ENCODE results near the gene SUPT3H.

Gene SUPT3H

DNA sequence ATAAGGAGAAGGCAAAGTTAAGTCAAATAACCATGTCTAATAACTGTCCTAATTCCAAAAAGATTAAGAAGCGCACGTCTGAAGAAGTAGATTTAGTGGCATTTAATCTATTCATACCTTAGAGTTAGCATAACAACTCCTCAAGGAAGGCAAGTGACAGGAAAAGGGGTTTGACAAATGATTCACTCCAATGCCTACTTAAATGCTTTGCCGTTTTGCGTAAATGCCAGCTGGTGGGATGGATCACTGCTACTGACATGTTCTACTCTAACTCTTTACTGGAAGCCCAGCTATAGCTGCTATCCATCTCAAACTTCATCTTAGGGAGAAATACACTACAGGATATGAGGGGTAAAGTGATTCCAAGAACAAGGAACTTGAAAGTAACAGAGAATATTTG lies 396.9 kb downstream of the SUPT3H start:
- TF ChIP-seq, protein P1, sequence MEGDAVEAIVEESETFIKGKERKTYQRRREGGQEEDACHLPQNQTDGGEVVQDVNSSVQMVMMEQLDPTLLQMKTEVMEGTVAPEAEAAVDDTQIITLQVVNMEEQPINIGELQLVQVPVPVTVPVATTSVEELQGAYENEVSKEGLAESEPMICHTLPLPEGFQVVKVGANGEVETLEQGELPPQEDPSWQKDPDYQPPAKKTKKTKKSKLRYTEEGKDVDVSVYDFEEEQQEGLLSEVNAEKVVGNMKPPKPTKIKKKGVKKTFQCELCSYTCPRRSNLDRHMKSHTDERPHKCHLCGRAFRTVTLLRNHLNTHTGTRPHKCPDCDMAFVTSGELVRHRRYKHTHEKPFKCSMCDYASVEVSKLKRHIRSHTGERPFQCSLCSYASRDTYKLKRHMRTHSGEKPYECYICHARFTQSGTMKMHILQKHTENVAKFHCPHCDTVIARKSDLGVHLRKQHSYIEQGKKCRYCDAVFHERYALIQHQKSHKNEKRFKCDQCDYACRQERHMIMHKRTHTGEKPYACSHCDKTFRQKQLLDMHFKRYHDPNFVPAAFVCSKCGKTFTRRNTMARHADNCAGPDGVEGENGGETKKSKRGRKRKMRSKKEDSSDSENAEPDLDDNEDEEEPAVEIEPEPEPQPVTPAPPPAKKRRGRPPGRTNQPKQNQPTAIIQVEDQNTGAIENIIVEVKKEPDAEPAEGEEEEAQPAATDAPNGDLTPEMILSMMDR (conservative IDR thresholded peaks at IDR 0.05) = no peak
- no peak for TF ChIP-seq ZFX (IDR thresholded peaks at IDR 0.05)
- H3K27ac ChIP-seq = no peak overlapping the region

GRCh38 chr6:44976677-44977641 lies 400.8 kb downstream of the SUPT3H start:
- H3K27ac ChIP-seq = no peak overlapping the region

DNA sequence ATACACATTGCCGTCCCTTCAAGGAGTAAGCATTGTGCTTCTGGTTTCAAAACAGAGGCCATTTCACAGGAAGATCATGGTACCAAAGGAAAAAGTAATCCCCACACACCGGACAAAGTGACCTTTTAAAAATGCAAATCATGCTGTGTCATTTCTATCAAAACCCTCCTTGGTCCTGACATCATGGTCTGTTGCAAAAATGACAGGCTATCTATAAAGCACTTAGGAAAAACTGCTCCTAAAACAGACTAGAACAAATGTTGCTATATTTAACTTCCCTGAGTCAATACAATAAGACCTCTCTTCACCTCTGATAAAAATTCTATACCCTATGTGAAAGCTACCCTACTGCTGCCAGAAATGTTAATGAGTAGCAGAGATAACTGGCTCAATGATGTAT lies 403.2 kb downstream of the SUPT3H start:
- no peak overlapping the region for H3K27ac ChIP-seq
- no peak for TF ChIP-seq ZFX (IDR thresholded peaks at IDR 0.05)
- TF ChIP-seq, protein P1 (conservative IDR thresholded peaks at IDR 0.05) = no peak

More at GRCh38 chr6:44976677-44977641, 400.8 kb downstream of the SUPT3H start:
- TF ChIP-seq, protein P1 (conservative IDR thresholded peaks at IDR 0.05) = no peak
- no peak for TF ChIP-seq ZFX (IDR thresholded peaks at IDR 0.05)

DNA sequence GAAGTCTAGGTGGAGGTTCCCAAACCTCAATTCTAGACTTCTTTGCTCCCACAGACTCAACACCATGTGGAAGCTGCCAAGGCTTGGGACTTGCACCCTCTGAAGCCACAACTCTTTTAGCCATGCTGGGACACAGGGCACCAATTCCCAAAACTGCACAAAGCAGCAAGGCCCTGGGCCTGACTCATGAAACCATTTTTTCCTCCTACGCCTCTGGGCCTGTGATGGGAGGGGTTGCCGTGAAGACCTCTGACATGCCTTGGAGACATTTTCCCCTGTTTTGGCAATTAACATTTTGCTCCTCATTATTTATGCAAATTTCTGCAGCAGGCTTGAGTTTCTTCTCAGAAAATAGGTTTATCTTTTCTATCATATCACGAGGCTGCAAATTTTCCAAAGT lies 405.0 kb downstream of the SUPT3H start:
- H3K27ac ChIP-seq = no peak overlapping the region
- TF ChIP-seq, protein P1 (conservative IDR thresholded peaks at IDR 0.05) = no peak
- TF ChIP-seq ZFX (IDR thresholded peaks at IDR 0.05) = no peak

GRCh38 chr6:44969446-44970185 lies 408.1 kb downstream of the SUPT3H start:
- no peak overlapping the region for H3K27ac ChIP-seq
- no peak for TF ChIP-seq ZFX (IDR thresholded peaks at IDR 0.05)
- TF ChIP-seq, protein P1 (conservative IDR thresholded peaks at IDR 0.05) = no peak

GRCh38 chr6:44967481-44967880 lies 410.3 kb downstream of the SUPT3H start:
- no peak for TF ChIP-seq ZFX (IDR thresholded peaks at IDR 0.05)
- TF ChIP-seq, protein P1 (conservative IDR thresholded peaks at IDR 0.05) = no peak
- no peak overlapping the region for H3K27ac ChIP-seq
